A673 (cell line): ENCODE data around the gene CAMK1D. TPM values are rescaled to one million over a fixed set of nuclear protein-coding genes. Genes with fewer than 3 reads are reported as not detected.

Experiments used
- BruUV-seq: library from RNA; stranded (reverse); fragments of 400-500 nt; replicated peaks from 2 replicates; lab custom pipeline; 2021; lab: Mats Ljungman, UMichigan
- CTCF ChIA-PET: fragments of 300-600 bp; sonication (Branson Sonifier 250); formaldehyde crosslinking; loops from one replicate; lab custom pipeline; 2022; ENCODE audit warnings: antibody characterized with exemption; lab: Charles Lee
- POLR2A ChIA-PET: fragments of 300-600 bp; sonication (Branson Sonifier 250); formaldehyde crosslinking; loops from one replicate; lab custom pipeline; 2022; ENCODE audit warnings: antibody characterized with exemption; ENCODE audit not compliant: low non-redundant PET; lab: Charles Lee
- DNase-seq: peaks from one replicate; pipeline ENCODE4 v3.0.0-alpha.2; 2015; ENCODE audit warnings: low spot score
- H3K27ac ChIP-seq: fragments of 200-600 bp; sonication (generic); 2 replicates; pipeline ENCODE4 v1.5.1; 2016; ENCODE audit warnings: mixed run types, low read depth, mild to moderate bottlenecking, mixed read lengths, antibody characterized with exemption, low read length; ENCODE audit not compliant: poor library complexity, severe bottlenecking
- H3K27me3 ChIP-seq: fragments of 200-600 bp; sonication (generic); replicated peaks from 2 replicates; pipeline ENCODE4 v1.6.1; 2017; ENCODE audit warnings: mixed run types, low read depth, mild to moderate bottlenecking, mixed read lengths, antibody characterized with exemption, low read length; ENCODE audit not compliant: insufficient read depth, poor library complexity
- H3K36me3 ChIP-seq: fragments of 200-600 bp; sonication (generic); 2 replicates; pipeline ENCODE4 v1.6.1; 2016; ENCODE audit warnings: mixed run types, mild to moderate bottlenecking, mixed read lengths, antibody characterized with exemption, low read length; ENCODE audit not compliant: insufficient read depth, poor library complexity, severe bottlenecking
- H3K4me1 ChIP-seq: fragments of 200-600 bp; sonication (generic); 2 replicates; pipeline ENCODE4 v1.6.1; 2017; ENCODE audit warnings: mixed run types, mild to moderate bottlenecking, mixed read lengths, antibody characterized with exemption, low read length; ENCODE audit not compliant: insufficient read depth, poor library complexity, severe bottlenecking
- H3K4me3 ChIP-seq: fragments of 200-600 bp; sonication (generic); 2 replicates; pipeline ENCODE4 v1.5.1; 2016; ENCODE audit warnings: low read depth, mixed run types, mild to moderate bottlenecking, mixed read lengths, low read length; ENCODE audit not compliant: poor library complexity, severe bottlenecking
- H3K9me3 ChIP-seq: fragments of 200-600 bp; sonication (generic); 2 replicates; pipeline ENCODE4 v1.6.1; 2016; ENCODE audit warnings: mixed run types, low read depth, mild to moderate bottlenecking, mixed read lengths, antibody characterized with exemption, low read length; ENCODE audit not compliant: poor library complexity, severe bottlenecking
- CTCF ChIP-seq: fragments of 300-800, 200-600 bp; sonication (generic); conservative IDR thresholded peaks from 2 replicates; pipeline ENCODE4 v1.5.1; 2017; ENCODE audit warnings: low read depth, mild to moderate bottlenecking, antibody characterized with exemption, low read length, moderate library complexity, mixed read lengths
- EZH2 ChIP-seq: fragments of 200-600 bp; sonication (generic); IDR thresholded peaks from 2 replicates; pipeline ENCODE4 v1.6.1; 2017; ENCODE audit warnings: borderline replicate concordance, low read depth, mild to moderate bottlenecking, mixed read lengths, antibody characterized with exemption, low read length; ENCODE audit not compliant: poor library complexity, severe bottlenecking
- intact Hi-C: fragments of 100-400 bp; cut with micrococcal nuclease; formaldehyde crosslinking; loops from one replicate; pipeline ENCODE4 v1.10.0; 2022; ENCODE audit not compliant: unreplicated experiment
- total RNA-seq: library from RNA; stranded (reverse); gene quantifications from 2 replicates; pipeline ENCODE4 v1.2.3, GENCODE V29; 2021

CAMK1D gene
- total RNA-seq, 1 experiment from 2014 or later: 23.7 TPM

- no peak overlapping the region for H3K4me3 ChIP-seq
- H3K27me3 ChIP-seq: no peaks in the 10 kb centered on the region
- intact Hi-C loops: no loop called here
- H3K9me3 ChIP-seq: no peaks in the 10 kb centered on the region
- no peak overlapping the region for H3K27ac ChIP-seq
- POLR2A ChIA-PET: no interaction called here
- no peak for DNase-seq
- CTCF ChIA-PET: no interaction called here
- no peaks in the 10 kb centered on the region for H3K36me3 ChIP-seq
- H3K4me1 ChIP-seq: peaks cover 15% of the 10 kb centered on the region
- no TSS peak for BruUV-seq
- TF ChIP-seq EZH2: no peak
- no peak for TF ChIP-seq CTCF
Measured at GRCh38 chr10:12772797-12773587, 423.6 kb downstream of the CAMK1D start.

GRCh38 chr10:12774204-12774894 is 425.0 kb downstream of the CAMK1D start:
- no peak overlapping the region for H3K4me3 ChIP-seq
- TF ChIP-seq EZH2 (no peak), CTCF (no peak)
- POLR2A ChIA-PET: no interaction called here
- intact Hi-C loops: no loop called here
- no peaks in the 10 kb centered on the region for H3K27me3 ChIP-seq
- H3K36me3 ChIP-seq: no peaks in the 10 kb centered on the region
- H3K27ac ChIP-seq: no peak overlapping the region
- BruUV-seq: no TSS peak
- DNase-seq: peak; percentile 54
- H3K9me3 ChIP-seq: no peaks in the 10 kb centered on the region
- CTCF ChIA-PET: no interaction called here
- peaks cover 18% of the 10 kb centered on the region for H3K4me1 ChIP-seq

GRCh38 chr10:12777840-12778585 is 428.7 kb downstream of the CAMK1D start:
- DNase-seq: peak; percentile 83
- intact Hi-C loops: no loop called here
- TF ChIP-seq CTCF (no peak), EZH2 (no peak)
- H3K4me1 ChIP-seq: peaks cover 45% of the 10 kb centered on the region
- H3K27me3 ChIP-seq: no peaks in the 10 kb centered on the region
- no peaks in the 10 kb centered on the region for H3K9me3 ChIP-seq
- CTCF ChIA-PET: interaction anchor here (0.6 kb wide), 1 partner anchor 18 kb away, joined by 3 read pairs; no protein-coding TSS in a partner anchor
- POLR2A ChIA-PET: interaction anchor here (0.6 kb wide), 1 partner anchor 16 kb away, joined by 3 read pairs; no protein-coding TSS in a partner anchor
- H3K4me3 ChIP-seq: no peak overlapping the region
- H3K36me3 ChIP-seq: no peaks in the 10 kb centered on the region
- no TSS peak for BruUV-seq
- H3K27ac ChIP-seq: no peak overlapping the region
